DOHH2 (cell line): Measurements from ENCODE around the gene MRGPRD.

Experiments used
- H3F3A ChIP-seq: fragments of 200-600 bp; sonication (generic), shearing (Covaris generic); 2 replicates; pipeline ENCODE4 v1.6.0; 2016; ENCODE audit warnings: antibody characterized with exemption, mild to moderate bottlenecking; ENCODE audit not compliant: control insufficient read depth, insufficient read depth
- H3K27ac ChIP-seq: fragments of 200-600 bp; sonication (generic); 2 replicates; pipeline ENCODE4 v1.5.1; 2014; ENCODE audit warnings: low read depth, mild to moderate bottlenecking, low read length, moderate library complexity
- H3K27me3 ChIP-seq: fragments of 200-600 bp; sonication (generic); 2 replicates; pipeline ENCODE4 v1.6.1; 2014; ENCODE audit warnings: mild to moderate bottlenecking, low read length, mixed read lengths; ENCODE audit not compliant: control insufficient read depth
- H3K36me3 ChIP-seq: fragments of 200-600 bp; sonication (generic); 2 replicates; pipeline ENCODE4 v1.6.1; 2014; ENCODE audit warnings: mild to moderate bottlenecking, low read length, moderate library complexity, mixed read lengths; ENCODE audit not compliant: control insufficient read depth
- H3K4me1 ChIP-seq: fragments of 200-600 bp; sonication (generic); 2 replicates; pipeline ENCODE4 v1.6.1; 2014; ENCODE audit warnings: mild to moderate bottlenecking, low read length, mixed read lengths; ENCODE audit not compliant: control insufficient read depth
- H3K4me2 ChIP-seq: fragments of 200-600 bp; sonication (generic); 2 replicates; pipeline ENCODE4 v1.6.0; 2014; ENCODE audit warnings: mild to moderate bottlenecking, low read length, moderate library complexity
- H3K4me3 ChIP-seq: fragments of 200-600 bp; sonication (generic); 2 replicates; pipeline ENCODE4 v1.5.1; 2014; ENCODE audit warnings: mild to moderate bottlenecking, low read length, mixed read lengths
- H3K79me2 ChIP-seq: fragments of 200-600 bp; sonication (generic); 2 replicates; pipeline ENCODE4 v1.6.1; 2014; ENCODE audit warnings: mild to moderate bottlenecking, low read length, mixed read lengths; ENCODE audit not compliant: control insufficient read depth
- H3K9me2 ChIP-seq: fragments of 200-600 bp; sonication (generic); replicated peaks from 2 replicates; pipeline ENCODE4 v1.6.1; 2014; ENCODE audit warnings: mild to moderate bottlenecking, low read length, mixed read lengths; ENCODE audit not compliant: control insufficient read depth
- H3K9me3 ChIP-seq: fragments of 200-600 bp; sonication (generic); 2 replicates; pipeline ENCODE4 v1.6.1; 2014; ENCODE audit warnings: antibody characterized with exemption, low read length, mixed read lengths; ENCODE audit not compliant: control insufficient read depth, insufficient read depth
- H4K20me1 ChIP-seq: fragments of 200-600 bp; sonication (generic); 2 replicates; pipeline ENCODE4 v1.6.0; 2014; ENCODE audit warnings: low read depth, mild to moderate bottlenecking, antibody characterized with exemption, low read length, moderate library complexity; ENCODE audit not compliant: control insufficient read depth, insufficient read depth
- CTCF ChIP-seq: fragments of 200-600 bp; sonication (generic); IDR thresholded peaks from one replicate; pipeline ENCODE4 v1.5.1; 2014; ENCODE audit warnings: antibody characterized with exemption, mild to moderate bottlenecking, low read depth, low read length; ENCODE audit not compliant: poor library complexity, severe bottlenecking
- EZH2phosphoT487 ChIP-seq: fragments of 200-600 bp; sonication (generic); IDR thresholded peaks from 2 replicates; pipeline ENCODE4 v1.6.1; 2017; ENCODE audit warnings: borderline replicate concordance, mild to moderate bottlenecking, antibody characterized with exemption, low read length, moderate library complexity, mixed read lengths

The MRGPRD gene

GRCh38 chr11:68973219-68973618, 7.6 kb downstream of the MRGPRD start:
- Histone ChIP-seq H3K27ac (no peak overlapping the region), H3K9me2 (no peaks in the 10 kb centered on the region), H3K9me3 (no peaks in the 10 kb centered on the region), H3F3A (no peaks in the 10 kb centered on the region), H3K4me1 (no peaks in the 10 kb centered on the region), H3K4me2 (no peak overlapping the region), H4K20me1 (no peaks in the 10 kb centered on the region), H3K27me3 (no peaks in the 10 kb centered on the region), H3K36me3 (no peaks in the 10 kb centered on the region), H3K4me3 (no peak overlapping the region), H3K79me2 (no peaks in the 10 kb centered on the region)
- no peak for TF ChIP-seq EZH2phosphoT487
- no peak for TF ChIP-seq CTCF

GRCh38 chr11:68970921-68971636, 9.7 kb downstream of the MRGPRD start:
- Histone ChIP-seq H4K20me1 (no peaks in the 10 kb centered on the region), H3K9me3 (no peaks in the 10 kb centered on the region), H3K27me3 (0 out of 2 replicates have a peak, but pooled peaks cover 2% of the 10 kb centered on the region), H3K79me2 (no peaks in the 10 kb centered on the region), H3K4me1 (no peaks in the 10 kb centered on the region), H3K9me2 (no peaks in the 10 kb centered on the region), H3F3A (no peaks in the 10 kb centered on the region), H3K36me3 (no peaks in the 10 kb centered on the region), H3K27ac (no peak overlapping the region), H3K4me2 (no peak overlapping the region), H3K4me3 (no peak overlapping the region)
- TF ChIP-seq EZH2phosphoT487 (no peak), CTCF (no peak)

- H3K27ac ChIP-seq: no peak overlapping the region
- 0 out of 2 replicates have a peak, but pooled peaks cover 2% of the 10 kb centered on the region for H3K27me3 ChIP-seq
These were observed 11.4 kb downstream of the MRGPRD start for GRCh38 chr11:68969386-68969785.

More at GRCh38 chr11:68969386-68969785, 11.4 kb downstream of the MRGPRD start:
- Histone ChIP-seq H3K4me3 (no peak overlapping the region), H4K20me1 (no peaks in the 10 kb centered on the region), H3K36me3 (no peaks in the 10 kb centered on the region), H3F3A (no peaks in the 10 kb centered on the region), H3K4me1 (no peaks in the 10 kb centered on the region), H3K79me2 (no peaks in the 10 kb centered on the region), H3K9me3 (no peaks in the 10 kb centered on the region), H3K9me2 (no peaks in the 10 kb centered on the region), H3K4me2 (no peak overlapping the region)
- TF ChIP-seq CTCF: no peak
- no peak for TF ChIP-seq EZH2phosphoT487
